SU-DHL-6 (cell line): Measurements from ENCODE around the gene MRM1.

Experiments
- CTCF ChIP-seq: fragments of 200-600 bp; sonication (generic); IDR thresholded peaks from one replicate; pipeline ENCODE4 v1.5.1; 2017; ENCODE audit warnings: antibody characterized with exemption, mild to moderate bottlenecking, low read length, moderate library complexity; ENCODE audit not compliant: insufficient read depth, poor library complexity, severe bottlenecking
- EZH2phosphoT487 ChIP-seq: fragments of 200-600 bp; sonication (generic), shearing (Covaris generic); conservative IDR thresholded peaks from 2 replicates; pipeline ENCODE4 v1.6.1; 2018; ENCODE audit warnings: mild to moderate bottlenecking, antibody characterized with exemption, low read length, moderate library complexity, mixed read lengths

- TF ChIP-seq CTCF (no peak), EZH2phosphoT487 (no peak)
Measured at GRCh38 chr17:36608280-36608679, 6.9 kb downstream of the MRM1 start.
